GM12892 (cell line): ENCODE results near the gene SPRN.

Experiments used
- POLR2A ChIP-seq: IDR thresholded peaks from 2 replicates; pipeline ENCODE4 v1.6.1; 2011; ENCODE audit warnings: low read depth, low read length, control low read depth
- POLR2AphosphoS5 ChIP-seq: IDR thresholded peaks from 2 replicates; pipeline ENCODE4 v1.6.1; 2011; ENCODE audit warnings: low read depth, low read length, control low read depth
- TAF1 ChIP-seq: IDR thresholded peaks from 2 replicates; pipeline ENCODE4 v1.6.1; 2011; ENCODE audit warnings: low read depth, mild to moderate bottlenecking, control low read depth, low read length, borderline replicate concordance

DNA sequence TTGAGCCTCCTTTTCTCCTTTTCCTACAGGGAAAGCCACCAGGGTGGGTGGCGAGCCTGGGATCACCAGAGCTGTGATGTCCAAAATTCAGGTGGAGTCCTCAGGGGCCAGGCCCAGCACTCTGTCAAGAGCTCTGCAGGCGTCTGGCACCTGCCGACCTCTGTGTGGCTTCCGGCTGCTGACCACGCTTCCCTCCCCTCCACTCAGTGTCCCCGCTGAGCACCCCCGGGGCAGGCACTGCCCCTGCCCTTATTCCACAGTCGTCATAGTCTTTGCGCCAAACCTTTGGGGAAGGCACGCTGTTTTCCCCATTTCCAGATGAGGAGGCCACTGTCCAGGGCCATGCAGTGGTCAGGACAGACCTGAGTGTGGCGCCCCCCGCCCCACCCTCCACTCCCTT, 22.9 kb downstream of the SPRN start:
- no peak for TF ChIP-seq POLR2A
- TF ChIP-seq POLR2AphosphoS5 = no peak
- no peak for TF ChIP-seq TAF1
